HTR-8/SVneo (cell line): ENCODE results near the gene MAN2C1.
"Not testable (repeated sequence)": the region's sequence is repeated elsewhere in the genome, so short reads cannot be mapped to it uniquely, and the experiment has no call there.

ENCODE experiments used
- DNase-seq: peaks from one replicate; pipeline ENCODE4 v3.0.0; 2011; ENCODE audit warnings: low spot score, mixed read lengths; ENCODE audit not compliant: insufficient read length
- FAIRE-seq: peaks from 2 replicates; lab custom pipeline; 2011; peaks lifted over from hg19 to GRCh38; lab: Jason Lieb, UNC

Gene MAN2C1

GRCh38 chr15:75348034-75348561 is 20.3 kb downstream of the MAN2C1 start:
- DNase-seq (no peak), FAIRE-seq (no peak)

- DNase-seq: peak; percentile 49
- peak; percentile 42 for FAIRE-seq
Measured at GRCh38 chr15:75347222-75348033, 21.0 kb downstream of the MAN2C1 start.

- FAIRE-seq: no peak
- DNase-seq: no peak
Measured at GRCh38 chr15:75346796-75347221, 21.6 kb downstream of the MAN2C1 start, which contains the start of gene NEIL1. TSS of gene NEIL1 (plus strand) at chr15:75347039. CDS start at chr15:75348906, 1,867 bp downstream.

DNA sequence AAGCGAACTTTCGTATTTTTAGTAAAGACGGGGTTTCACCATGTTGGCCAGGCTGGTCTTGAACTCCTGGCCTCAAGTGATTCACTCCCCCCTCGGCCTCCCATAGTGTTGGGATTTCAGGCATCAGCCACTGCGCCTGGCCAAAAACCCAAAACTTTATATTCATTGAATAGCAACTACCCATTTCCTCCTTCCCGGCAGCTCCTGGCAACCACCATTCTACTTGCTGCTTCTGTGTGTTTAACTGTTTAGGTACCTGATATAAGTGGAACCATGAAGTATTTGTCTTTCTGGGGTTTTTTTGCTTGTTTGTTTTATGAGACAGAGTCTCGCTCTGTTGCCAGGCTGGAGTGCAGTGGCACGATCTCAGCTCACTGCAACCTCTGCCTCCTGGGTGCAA is 24.5 kb downstream of the MAN2C1 start:
- FAIRE-seq, DNase-seq: not testable (repeated sequence)

GRCh38 chr15:75342221-75342620 is 26.2 kb downstream of the MAN2C1 start:
- DNase-seq: no peak
- FAIRE-seq: no peak

GRCh38 chr15:75339531-75340240 is 28.7 kb downstream of the MAN2C1 start:
- FAIRE-seq (no peak), DNase-seq (no peak)

DNA sequence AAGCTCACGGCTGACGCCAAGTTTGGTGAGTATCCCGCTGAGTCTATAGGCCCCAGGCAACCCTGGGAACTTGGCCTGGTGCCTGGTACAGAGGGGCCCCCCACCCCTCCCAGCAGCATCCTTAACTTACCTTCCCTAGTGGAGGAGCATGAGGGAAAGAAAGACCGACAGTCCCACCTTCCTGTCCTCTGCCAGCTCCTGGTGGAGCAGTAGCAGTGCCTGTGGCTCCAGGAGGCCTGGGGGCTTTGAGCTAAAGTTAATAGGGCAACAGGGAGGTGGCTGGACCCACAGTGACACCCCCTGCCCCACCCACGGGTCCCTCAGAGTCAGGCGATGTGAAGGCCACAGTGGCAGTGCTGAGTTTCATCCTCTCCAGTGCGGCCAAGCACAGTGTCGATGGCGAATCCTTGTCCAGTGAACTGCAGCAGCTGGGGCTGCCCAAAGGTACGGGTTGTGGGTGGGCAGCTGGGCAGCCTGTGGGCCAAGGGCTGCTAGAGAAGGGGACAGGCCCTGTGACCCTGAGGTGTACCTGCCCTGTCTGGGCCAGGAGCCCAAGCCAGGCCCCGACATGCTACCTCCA is 29.7 kb downstream of the MAN2C1 start:
- FAIRE-seq (no peak), DNase-seq (no peak)

DNA sequence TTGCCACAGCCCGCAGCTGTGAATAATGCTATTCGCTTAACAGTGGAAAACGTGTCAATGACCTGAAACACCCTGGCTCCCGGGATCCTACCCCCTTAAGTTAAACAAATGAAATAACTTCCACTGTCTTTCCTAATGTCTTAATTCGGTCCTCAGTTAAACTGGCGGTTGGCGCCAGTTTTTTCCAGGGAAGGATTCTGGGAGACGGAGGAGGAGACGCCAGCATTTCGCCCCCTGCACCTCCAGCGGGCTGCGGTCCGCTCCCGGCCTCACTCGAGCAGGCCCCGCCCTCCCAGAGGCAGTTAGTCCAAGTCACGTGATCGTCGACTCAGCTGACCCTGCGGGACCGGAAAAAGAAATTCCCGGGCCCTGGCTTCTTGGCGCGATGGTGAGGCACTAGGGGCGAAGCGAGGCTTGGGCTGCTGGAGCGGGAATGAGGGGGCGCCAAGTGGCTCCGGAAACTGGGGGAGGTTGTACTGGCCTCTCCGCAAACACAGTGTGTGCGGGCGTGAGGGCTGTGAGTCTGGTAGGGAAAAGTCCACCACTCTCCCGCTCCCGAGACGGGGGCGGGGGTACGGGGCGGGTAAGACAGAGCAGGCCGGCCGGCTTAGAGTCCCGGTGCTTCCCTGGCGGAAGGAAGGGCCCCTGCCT is 32.6 kb downstream of the MAN2C1 start, which contains the start of gene COMMD4:
Gene COMMD4, plus strand, starts transcription at position 359 of the 651 bp plus-strand sequence. Its CDS starts 27 bp downstream, at position 386.
- FAIRE-seq: no peak

GRCh38 chr15:75335313-75335704 is 33.1 kb downstream of the MAN2C1 start:
- DNase-seq (no peak), FAIRE-seq (no peak)

More for the DNA sequence above, 32.6 kb downstream of the MAN2C1 start, which contains the start of gene COMMD4:
- DNase-seq: peak; percentile 62

DNA sequence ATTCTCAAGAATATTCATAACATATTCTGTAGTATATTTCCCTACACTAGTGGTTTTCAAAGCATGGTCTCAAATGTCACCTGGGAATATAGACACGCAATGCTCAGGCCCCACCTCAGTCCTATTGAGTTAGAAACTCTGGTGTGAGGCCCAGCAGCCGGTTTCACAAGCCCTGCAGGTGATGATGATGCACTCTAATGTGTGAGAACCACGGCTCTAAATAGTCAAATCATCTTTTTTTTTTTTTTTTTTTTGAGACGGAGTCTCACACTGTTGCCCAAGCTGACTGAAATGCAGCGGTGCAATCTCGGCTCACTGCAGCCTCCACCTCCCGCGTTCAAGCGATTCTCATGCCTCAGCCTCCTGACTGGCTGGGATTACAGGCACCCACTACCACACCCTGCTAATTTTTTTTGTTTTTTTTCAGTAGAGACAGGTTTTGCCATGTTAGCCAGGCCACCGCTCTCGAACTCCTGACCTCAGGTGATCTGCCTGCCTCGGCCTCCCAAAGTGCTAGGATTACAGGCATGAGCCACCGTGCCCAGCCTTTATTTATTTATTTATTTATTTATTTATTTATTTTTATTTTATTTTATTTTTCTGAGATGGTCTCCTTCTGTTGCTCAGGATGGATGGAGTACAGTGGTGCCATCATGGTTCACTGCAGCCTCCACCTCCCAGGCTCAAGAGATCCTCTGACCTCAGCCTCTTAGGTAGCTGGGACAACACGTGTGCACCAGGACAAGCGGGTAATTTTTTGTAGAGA is 34.6 kb downstream of the MAN2C1 start:
- FAIRE-seq: not testable (repeated sequence)

GRCh38 chr15:75332093-75332492 is 36.3 kb downstream of the MAN2C1 start:
- DNase-seq, FAIRE-seq: not testable (repeated sequence)

More for the DNA sequence above, 34.6 kb downstream of the MAN2C1 start:
- DNase-seq: not testable (repeated sequence)

GRCh38 chr15:75329571-75329970 is 38.8 kb downstream of the MAN2C1 start:
- no peak for DNase-seq
- FAIRE-seq: no peak

DNA sequence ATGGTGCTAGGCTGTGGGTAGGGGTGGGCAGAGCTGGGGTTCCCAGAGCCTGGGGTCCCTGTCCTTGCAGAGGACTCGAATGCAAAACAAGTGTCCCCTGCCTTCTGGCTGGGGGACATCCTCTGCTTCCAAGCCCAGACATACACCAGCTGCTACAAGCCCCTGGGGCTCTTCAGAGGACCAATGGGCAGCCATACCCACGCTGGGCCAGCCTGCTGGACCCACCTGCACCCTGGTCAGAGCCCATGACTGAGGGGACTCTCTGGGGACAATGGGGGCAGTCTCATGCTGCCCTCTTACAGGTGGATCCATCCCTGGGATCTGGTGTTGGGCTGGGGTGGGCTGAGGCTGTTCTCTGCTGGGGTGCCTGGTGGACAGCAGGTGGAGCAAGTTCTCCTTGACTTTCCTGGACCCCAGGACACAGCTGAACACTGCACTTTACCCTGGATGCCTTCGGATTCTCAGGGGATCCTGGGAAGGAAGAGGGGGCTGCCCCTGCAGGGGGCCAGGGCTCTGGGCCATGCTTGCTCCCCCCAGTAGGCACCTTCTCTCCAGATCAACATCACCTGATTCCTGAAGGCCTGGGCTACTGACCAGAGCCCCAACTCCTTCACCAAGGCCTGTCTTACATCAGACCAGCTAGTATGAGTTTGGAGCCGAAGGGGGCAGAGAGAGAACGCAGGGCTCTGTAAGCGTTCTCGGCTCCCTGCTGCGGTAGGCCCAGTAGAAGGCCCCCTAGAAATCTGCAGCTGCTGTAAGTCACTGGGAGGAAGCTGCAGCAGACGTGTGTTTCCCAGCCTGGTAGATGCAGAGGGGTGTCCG is 39.7 kb downstream of the MAN2C1 start:
- FAIRE-seq: no peak

DNA sequence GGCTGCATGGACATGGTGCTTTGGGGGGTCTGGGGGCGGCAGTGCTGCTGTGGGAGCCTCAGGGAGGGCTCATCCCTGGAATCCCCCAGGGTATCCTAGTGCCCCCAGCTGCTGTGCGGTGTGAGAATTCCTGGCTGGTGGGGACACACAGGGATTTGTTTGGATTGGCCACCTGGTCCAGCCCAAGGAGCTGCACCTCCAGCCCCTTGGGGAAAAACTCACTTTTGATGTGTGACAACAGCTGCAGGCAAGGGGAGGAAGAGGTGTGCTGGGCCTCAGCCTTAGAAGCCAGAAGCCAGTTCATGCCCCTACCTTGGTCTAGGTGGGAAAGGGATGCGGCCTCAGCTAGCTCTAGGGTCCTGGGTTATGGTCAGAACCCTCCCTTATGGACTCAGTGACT is 40.9 kb downstream of the MAN2C1 start:
- no peak for FAIRE-seq
- DNase-seq: no peak

More for the DNA sequence above, 39.7 kb downstream of the MAN2C1 start:
- DNase-seq: no peak

- FAIRE-seq (no peak), DNase-seq (no peak)
Measured at GRCh38 chr15:75327005-75327404, 41.4 kb downstream of the MAN2C1 start.

DNA sequence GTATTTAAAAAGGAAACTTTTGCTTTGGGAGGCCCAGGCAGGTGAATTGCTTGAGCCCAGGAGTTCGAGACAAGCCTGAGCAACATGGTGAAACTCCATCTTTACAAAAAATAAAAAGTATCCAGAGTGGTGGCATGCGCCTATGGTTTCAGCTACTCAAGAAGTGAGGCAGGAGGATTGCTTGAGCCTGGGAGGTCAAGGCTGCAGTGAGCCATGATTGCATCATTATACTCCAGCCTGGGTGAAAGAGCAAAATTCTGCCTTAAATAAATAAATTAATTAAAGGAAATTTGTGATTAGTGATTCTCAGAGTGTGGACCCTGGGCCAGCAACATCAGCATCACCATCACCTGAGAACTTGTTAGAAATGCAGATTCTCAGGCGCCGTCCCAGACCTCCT is 42.5 kb downstream of the MAN2C1 start:
- no peak for FAIRE-seq
- DNase-seq: no peak

DNA sequence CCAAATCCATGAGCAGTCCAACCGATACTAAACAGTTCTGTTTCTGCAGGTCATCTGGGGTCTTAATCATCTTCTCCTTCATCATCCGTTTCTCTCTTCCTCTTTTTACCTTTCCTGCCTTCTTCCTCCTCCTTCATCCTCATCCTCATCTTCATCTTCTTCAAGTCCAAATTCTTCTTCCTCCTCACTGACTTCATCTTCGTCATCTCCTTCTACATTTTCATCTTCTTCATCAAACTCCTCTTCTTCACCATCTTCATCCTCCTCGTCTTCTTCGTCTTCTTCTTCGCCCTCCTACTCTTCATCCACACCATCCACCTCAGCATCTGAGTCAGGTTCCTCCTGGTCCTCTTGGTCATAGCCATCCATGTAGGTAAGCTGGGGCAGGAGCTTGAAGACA is 46.7 kb downstream of the MAN2C1 start:
- no peak for FAIRE-seq
- no peak for DNase-seq

DNA sequence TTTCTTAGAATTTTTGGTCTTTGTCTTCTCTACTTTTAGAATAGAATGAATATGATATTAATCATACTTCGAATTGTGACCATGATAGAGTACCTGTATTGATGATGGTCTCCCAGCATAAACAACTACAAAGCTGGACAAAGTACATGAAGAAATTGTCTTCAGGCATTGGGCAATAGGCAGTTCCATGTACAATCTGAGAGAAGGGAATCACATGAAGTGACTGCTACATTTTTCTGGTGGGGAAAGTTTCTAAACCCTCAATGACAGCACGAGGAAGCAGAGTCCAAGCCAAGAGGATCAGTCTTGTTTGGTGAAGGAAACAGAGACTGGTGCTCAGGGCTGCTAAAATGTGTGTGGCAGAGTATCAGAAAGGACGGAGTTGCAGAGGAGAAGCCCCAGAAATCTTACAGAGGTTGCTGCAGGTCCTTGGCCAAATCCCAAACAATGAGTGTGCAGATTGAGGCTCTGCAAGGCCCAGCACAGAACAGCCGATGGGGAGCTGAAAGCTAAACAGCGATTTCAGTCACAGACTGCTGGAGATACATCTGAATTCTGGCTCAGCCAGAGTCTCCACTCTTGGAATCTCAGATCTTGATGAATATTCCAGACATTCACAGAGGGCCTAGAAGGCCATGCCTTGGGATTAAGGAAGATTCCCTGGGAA is 49.0 kb downstream of the MAN2C1 start:
- DNase-seq, FAIRE-seq: not testable (repeated sequence)
